ENCODE measurements around the gene ALG3.
A peak's percentile ranks its signal among the peaks of the same experiment; 100 is the strongest.

Gene ALG3

GRCh38 chr3:184230603-184231528, 17.9 kb downstream of the ALG3 start:
- H3K27me3 ChIP-seq (ENCODE audit: insufficient read depth, low read length) = peaks cover 80% of the 10 kb centered on the region
- H3K9me3 ChIP-seq (ENCODE audit: insufficient read depth, low read depth, low read length) = no peaks in the 10 kb centered on the region
- H3K9ac ChIP-seq (ENCODE audit: low read depth, low read length) = no peak overlapping the region
- H3K4me3 ChIP-seq (ENCODE audit: low read length) = peak overlapping the region; percentile 62; the same call in 1 of the 2 replicates
- no peaks in the 10 kb centered on the region for H3K4me1 ChIP-seq (ENCODE audit: insufficient read depth, low read length)
- no peak overlapping the region for H3K27ac ChIP-seq (ENCODE audit: low read length)
- no peaks in the 10 kb centered on the region for H3K36me3 ChIP-seq (ENCODE audit: insufficient read depth, low read depth, low read length)

- Histone ChIP-seq H3K27ac (ENCODE audit: low read length) (no peak overlapping the region), H3K36me3 (ENCODE audit: insufficient read depth, low read depth, low read length) (no peaks in the 10 kb centered on the region), H3K9me3 (ENCODE audit: insufficient read depth, low read depth, low read length) (no peaks in the 10 kb centered on the region), H3K4me1 (ENCODE audit: insufficient read depth, low read length) (no peaks in the 10 kb centered on the region), H3K9ac (ENCODE audit: low read depth, low read length) (no peak overlapping the region), H3K27me3 (ENCODE audit: insufficient read depth, low read length) (peaks cover 85% of the 10 kb centered on the region), H3K4me3 (ENCODE audit: low read length) (peak overlapping the region; percentile 62; the same call in 1 of the 2 replicates)
Measured at GRCh38 chr3:184230081-184230602, 18.6 kb downstream of the ALG3 start.

GRCh38 chr3:184229394-184230080, 19.2 kb downstream of the ALG3 start, which contains the start of gene VWA5B2:
VWA5B2 (plus strand) TSS chr3:184229585; CDS start chr3:184230529, 944 bp downstream.
- H3K36me3 ChIP-seq (ENCODE audit: insufficient read depth, low read depth, low read length) = no peaks in the 10 kb centered on the region
- H3K27ac ChIP-seq (ENCODE audit: low read length) = no peak within 1 kb of the TSS
- H3K4me3 ChIP-seq (ENCODE audit: low read length) = peak within 1 kb of the TSS; percentile 62
- H3K27me3 ChIP-seq (ENCODE audit: insufficient read depth, low read length) = peaks cover 87% of the 10 kb centered on the region
- no peak within 1 kb of the TSS for H3K9ac ChIP-seq (ENCODE audit: low read depth, low read length)
- no peaks in the 10 kb centered on the region for H3K4me1 ChIP-seq (ENCODE audit: insufficient read depth, low read length)
- H3K9me3 ChIP-seq (ENCODE audit: insufficient read depth, low read depth, low read length) = no peaks in the 10 kb centered on the region

GRCh38 chr3:184228376-184229137, 20.2 kb downstream of the ALG3 start:
- Histone ChIP-seq H3K27me3 (ENCODE audit: insufficient read depth, low read length) (peaks cover 79% of the 10 kb centered on the region), H3K27ac (ENCODE audit: low read length) (no peak overlapping the region), H3K36me3 (ENCODE audit: insufficient read depth, low read depth, low read length) (no peaks in the 10 kb centered on the region), H3K9ac (ENCODE audit: low read depth, low read length) (no peak overlapping the region), H3K4me3 (ENCODE audit: low read length) (peak overlapping the region; percentile 62; the same call in 1 of the 2 replicates), H3K9me3 (ENCODE audit: insufficient read depth, low read depth, low read length) (no peaks in the 10 kb centered on the region), H3K4me1 (ENCODE audit: insufficient read depth, low read length) (no peaks in the 10 kb centered on the region)

GRCh38 chr3:184227481-184227935, 21.3 kb downstream of the ALG3 start:
- Histone ChIP-seq H3K27ac (ENCODE audit: low read length) (no peak overlapping the region), H3K4me1 (ENCODE audit: insufficient read depth, low read length) (no peaks in the 10 kb centered on the region), H3K27me3 (ENCODE audit: insufficient read depth, low read length) (peaks cover 69% of the 10 kb centered on the region), H3K4me3 (ENCODE audit: low read length) (no peak overlapping the region), H3K9me3 (ENCODE audit: insufficient read depth, low read depth, low read length) (no peaks in the 10 kb centered on the region), H3K36me3 (ENCODE audit: insufficient read depth, low read depth, low read length) (no peaks in the 10 kb centered on the region), H3K9ac (ENCODE audit: low read depth, low read length) (no peak overlapping the region)

GRCh38 chr3:184223946-184224345, 24.8 kb downstream of the ALG3 start:
- H3K27ac ChIP-seq (ENCODE audit: low read length) = no peak overlapping the region
- H3K9ac ChIP-seq (ENCODE audit: low read depth, low read length) = no peak overlapping the region
- H3K36me3 ChIP-seq (ENCODE audit: insufficient read depth, low read depth, low read length) = no peaks in the 10 kb centered on the region
- no peak overlapping the region for H3K4me3 ChIP-seq (ENCODE audit: low read length)
- no peaks in the 10 kb centered on the region for H3K4me1 ChIP-seq (ENCODE audit: insufficient read depth, low read length)
- H3K27me3 ChIP-seq (ENCODE audit: insufficient read depth, low read length) = peaks cover 33% of the 10 kb centered on the region
- no peaks in the 10 kb centered on the region for H3K9me3 ChIP-seq (ENCODE audit: insufficient read depth, low read depth, low read length)

- H3K4me3 ChIP-seq (ENCODE audit: low read length) = no peak overlapping the region
- H3K9ac ChIP-seq (ENCODE audit: low read depth, low read length) = no peak overlapping the region
- no peaks in the 10 kb centered on the region for H3K9me3 ChIP-seq (ENCODE audit: insufficient read depth, low read depth, low read length)
- H3K27ac ChIP-seq (ENCODE audit: low read length) = no peak overlapping the region
- H3K4me1 ChIP-seq (ENCODE audit: insufficient read depth, low read length) = no peaks in the 10 kb centered on the region
- H3K36me3 ChIP-seq (ENCODE audit: insufficient read depth, low read depth, low read length) = no peaks in the 10 kb centered on the region
- peaks cover 19% of the 10 kb centered on the region for H3K27me3 ChIP-seq (ENCODE audit: insufficient read depth, low read length)
Measured at GRCh38 chr3:184222521-184222920, 26.2 kb downstream of the ALG3 start.

GRCh38 chr3:184218814-184219213, 29.9 kb downstream of the ALG3 start:
- no peaks in the 10 kb centered on the region for H3K4me1 ChIP-seq (ENCODE audit: insufficient read depth, low read length)
- no peak overlapping the region for H3K4me3 ChIP-seq (ENCODE audit: low read length)
- H3K9ac ChIP-seq (ENCODE audit: low read depth, low read length) = no peak overlapping the region
- H3K27ac ChIP-seq (ENCODE audit: low read length) = no peak overlapping the region
- no peaks in the 10 kb centered on the region for H3K27me3 ChIP-seq (ENCODE audit: insufficient read depth, low read length)
- H3K36me3 ChIP-seq (ENCODE audit: insufficient read depth, low read depth, low read length) = no peaks in the 10 kb centered on the region
- H3K9me3 ChIP-seq (ENCODE audit: insufficient read depth, low read depth, low read length) = no peaks in the 10 kb centered on the region

GRCh38 chr3:184211718-184212117, 37.0 kb downstream of the ALG3 start:
- H3K9me3 ChIP-seq (ENCODE audit: insufficient read depth, low read depth, low read length) = no peaks in the 10 kb centered on the region
- no peak overlapping the region for H3K4me3 ChIP-seq (ENCODE audit: low read length)
- no peaks in the 10 kb centered on the region for H3K4me1 ChIP-seq (ENCODE audit: insufficient read depth, low read length)
- no peaks in the 10 kb centered on the region for H3K36me3 ChIP-seq (ENCODE audit: insufficient read depth, low read depth, low read length)
- H3K27me3 ChIP-seq (ENCODE audit: insufficient read depth, low read length) = no peaks in the 10 kb centered on the region
- no peak overlapping the region for H3K27ac ChIP-seq (ENCODE audit: low read length)
- H3K9ac ChIP-seq (ENCODE audit: low read depth, low read length) = no peak overlapping the region; the same call in 1 of the 2 replicates

GRCh38 chr3:184211297-184211696, 37.5 kb downstream of the ALG3 start:
- Histone ChIP-seq H3K9ac (ENCODE audit: low read depth, low read length) (no peak overlapping the region; the same call in 1 of the 2 replicates), H3K4me3 (ENCODE audit: low read length) (no peak overlapping the region), H3K4me1 (ENCODE audit: insufficient read depth, low read length) (no peaks in the 10 kb centered on the region), H3K27me3 (ENCODE audit: insufficient read depth, low read length) (no peaks in the 10 kb centered on the region), H3K36me3 (ENCODE audit: insufficient read depth, low read depth, low read length) (no peaks in the 10 kb centered on the region), H3K9me3 (ENCODE audit: insufficient read depth, low read depth, low read length) (no peaks in the 10 kb centered on the region), H3K27ac (ENCODE audit: low read length) (no peak overlapping the region)

Data from iPS-20b (cell line).